GM13977 (cell line): ENCODE measurements around the gene PSMD10.

Source experiments
- DNase-seq: peaks from one replicate; pipeline ENCODE4 v3.0.0; 2012; ENCODE audit warnings: low spot score
- in situ Hi-C: fragments of 300-500 bp; cut with MboI; formaldehyde crosslinking; loops from one replicate; pipeline ENCODE4 v1.12.0; 2022; ENCODE audit warnings: low sequenced_read_pairs, low pct_unique_long_range_greater_than_20kb, mixed read lengths, inconsistent platforms; ENCODE audit not compliant: unreplicated experiment
- TF ChIP-seq, protein P1 (sequence below): IDR thresholded peaks from 2 replicates; pipeline ENCODE4 v1.5.1; 2012; ENCODE audit warnings: mild to moderate bottlenecking, control low read depth; ENCODE audit not compliant: insufficient read depth; ENCODE audit errors: extremely low read depth, missing control alignments

PSMD10 gene, protein sequence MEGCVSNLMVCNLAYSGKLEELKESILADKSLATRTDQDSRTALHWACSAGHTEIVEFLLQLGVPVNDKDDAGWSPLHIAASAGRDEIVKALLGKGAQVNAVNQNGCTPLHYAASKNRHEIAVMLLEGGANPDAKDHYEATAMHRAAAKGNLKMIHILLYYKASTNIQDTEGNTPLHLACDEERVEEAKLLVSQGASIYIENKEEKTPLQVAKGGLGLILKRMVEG

GRCh38 chrX:108091264-108091877, at the start of gene PSMD10, which contains the start of gene ATG4A:
TSS of gene PSMD10 (minus strand) at chrX:108091542. CDS start at chrX:108091520, 22 bp downstream.
TSS of gene ATG4A (plus strand) at chrX:108091778. CDS start at chrX:108091827, 49 bp downstream.
- TF ChIP-seq, protein P1, sequence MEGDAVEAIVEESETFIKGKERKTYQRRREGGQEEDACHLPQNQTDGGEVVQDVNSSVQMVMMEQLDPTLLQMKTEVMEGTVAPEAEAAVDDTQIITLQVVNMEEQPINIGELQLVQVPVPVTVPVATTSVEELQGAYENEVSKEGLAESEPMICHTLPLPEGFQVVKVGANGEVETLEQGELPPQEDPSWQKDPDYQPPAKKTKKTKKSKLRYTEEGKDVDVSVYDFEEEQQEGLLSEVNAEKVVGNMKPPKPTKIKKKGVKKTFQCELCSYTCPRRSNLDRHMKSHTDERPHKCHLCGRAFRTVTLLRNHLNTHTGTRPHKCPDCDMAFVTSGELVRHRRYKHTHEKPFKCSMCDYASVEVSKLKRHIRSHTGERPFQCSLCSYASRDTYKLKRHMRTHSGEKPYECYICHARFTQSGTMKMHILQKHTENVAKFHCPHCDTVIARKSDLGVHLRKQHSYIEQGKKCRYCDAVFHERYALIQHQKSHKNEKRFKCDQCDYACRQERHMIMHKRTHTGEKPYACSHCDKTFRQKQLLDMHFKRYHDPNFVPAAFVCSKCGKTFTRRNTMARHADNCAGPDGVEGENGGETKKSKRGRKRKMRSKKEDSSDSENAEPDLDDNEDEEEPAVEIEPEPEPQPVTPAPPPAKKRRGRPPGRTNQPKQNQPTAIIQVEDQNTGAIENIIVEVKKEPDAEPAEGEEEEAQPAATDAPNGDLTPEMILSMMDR: no peak
- peak; percentile 69 for DNase-seq
- in situ Hi-C loops: no loop called here

DNA sequence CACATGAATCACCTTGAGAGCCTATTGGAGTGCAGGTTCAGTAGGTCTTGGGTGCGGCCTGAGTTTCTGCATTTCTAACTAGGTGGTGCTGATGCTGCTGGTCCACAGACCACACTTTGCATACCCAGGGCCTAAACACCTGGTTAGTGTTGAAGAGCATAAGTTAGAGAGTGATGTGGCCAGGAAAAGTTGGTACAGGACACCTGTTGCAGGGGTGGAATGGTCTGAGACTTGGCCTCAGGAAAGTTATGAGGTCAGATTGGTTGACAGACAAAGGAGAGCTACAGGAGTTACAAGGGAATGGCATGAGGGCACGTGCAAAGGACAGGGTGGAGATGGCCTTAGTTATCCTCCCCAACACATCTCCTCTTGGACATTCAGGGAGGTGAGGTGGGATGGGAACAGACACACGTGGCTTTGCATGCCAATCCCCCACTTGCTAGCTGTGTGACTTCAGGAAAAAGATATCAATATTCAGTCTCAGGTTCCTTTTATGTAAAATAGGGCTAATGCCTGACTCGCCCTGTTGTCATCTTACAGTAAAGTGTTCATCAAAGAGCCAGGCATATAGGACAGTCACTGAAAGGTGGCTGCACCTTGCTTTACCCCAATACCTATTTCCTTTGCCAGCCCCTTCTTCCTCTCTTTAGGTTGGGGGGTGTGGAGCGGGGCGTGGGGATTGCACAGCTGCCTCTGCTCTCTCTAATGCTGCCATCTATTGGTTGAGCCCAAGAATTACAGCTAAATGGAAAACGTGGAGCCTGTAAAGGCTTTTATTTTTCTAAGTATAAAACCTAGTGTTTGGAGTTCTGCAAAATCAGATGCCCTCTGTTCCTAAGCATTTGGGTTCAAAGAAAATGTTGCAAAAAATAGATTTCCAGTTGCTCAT, 47.7 kb upstream of the PSMD10 start:
- in situ Hi-C loops: no loop called here
- DNase-seq: no peak
- TF ChIP-seq, protein P1: peak; percentile 56

DNA sequence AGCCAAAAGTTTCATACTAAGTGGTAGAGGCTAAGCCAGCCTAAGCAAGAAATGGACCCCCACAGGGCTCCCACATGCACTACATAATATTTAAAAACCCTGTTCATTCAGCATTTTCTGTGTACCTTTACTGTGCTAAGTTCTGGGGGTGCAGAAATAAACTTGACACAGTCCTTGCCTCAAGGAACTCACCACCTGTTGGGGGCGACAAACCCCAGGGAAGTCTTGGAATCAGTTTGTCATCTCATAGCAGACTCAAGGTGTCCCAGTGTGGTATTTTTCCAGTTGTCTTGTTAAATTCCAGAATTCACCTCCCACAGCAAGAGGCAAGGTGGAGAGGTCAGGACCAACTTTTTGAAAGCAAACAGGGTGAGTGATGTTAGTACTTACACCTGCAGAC, 43.4 kb upstream of the PSMD10 start:
- TF ChIP-seq, protein P1: no peak
- in situ Hi-C loops: no loop called here
- DNase-seq: no peak

DNA sequence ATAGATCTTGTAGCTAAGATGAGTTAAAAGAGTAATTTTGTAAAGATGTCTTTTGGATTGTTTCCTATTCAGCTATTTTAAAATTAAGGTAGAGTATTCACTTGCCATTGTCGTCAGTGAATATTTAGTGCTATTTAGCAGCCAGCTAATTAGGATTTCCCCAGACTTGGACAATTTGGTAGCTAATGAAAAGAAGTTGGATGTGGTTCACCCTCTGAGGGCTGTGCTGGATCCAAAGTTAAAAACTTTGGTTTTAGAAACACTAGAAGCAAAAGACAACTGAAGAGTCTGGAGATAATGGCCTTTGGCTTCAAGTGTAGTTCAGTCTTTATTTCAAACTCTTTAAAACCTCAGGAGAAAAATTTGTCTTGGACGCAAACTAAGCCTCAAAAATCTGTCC, 41.5 kb upstream of the PSMD10 start:
- DNase-seq: no peak
- in situ Hi-C loops: no loop called here
- TF ChIP-seq, protein P1: no peak

DNA sequence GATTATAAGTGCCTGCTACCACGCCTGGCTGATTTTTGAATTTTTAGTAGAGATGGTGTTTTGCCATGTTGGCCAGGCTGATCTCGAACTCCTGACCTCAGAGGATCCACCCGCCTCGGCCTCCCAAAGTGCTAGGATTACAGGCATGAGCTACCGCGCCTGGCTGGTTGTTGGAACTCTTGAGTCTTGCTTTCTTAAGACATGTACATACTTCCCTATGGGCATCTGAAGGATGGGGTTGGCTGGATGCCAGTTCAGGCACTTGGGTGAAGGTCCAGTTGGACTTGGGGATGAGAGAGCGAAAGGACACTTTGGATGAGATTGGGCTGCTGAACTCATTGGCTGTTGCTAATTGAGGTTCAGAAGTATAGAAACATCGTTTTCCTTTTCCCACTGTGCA, 40.7 kb upstream of the PSMD10 start:
- TF ChIP-seq, protein P1: no peak
- in situ Hi-C loops: no loop called here
- no peak for DNase-seq

DNA sequence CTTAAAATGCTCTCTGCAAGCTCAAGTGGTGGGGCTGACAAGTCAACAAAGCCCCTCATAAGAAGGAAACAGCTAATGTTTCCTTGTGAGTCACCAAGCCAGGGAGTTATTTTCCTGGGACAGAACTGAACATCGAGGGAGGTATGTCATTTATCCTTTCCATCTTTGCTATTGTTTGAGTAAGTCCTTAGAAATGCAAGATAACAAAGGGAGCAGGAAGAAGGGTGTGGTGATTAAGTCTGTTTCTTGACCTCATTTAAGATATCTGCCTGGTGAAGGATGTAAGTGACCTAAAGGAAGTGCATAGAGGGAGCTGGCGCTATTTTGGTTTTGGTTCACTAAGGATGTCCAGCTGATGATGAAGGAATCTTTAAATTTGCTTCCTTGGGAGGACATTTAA, 40.1 kb upstream of the PSMD10 start:
- in situ Hi-C loops: no loop called here
- DNase-seq: no peak
- TF ChIP-seq, protein P1: no peak
